ENCODE measurements around the gene DMBT1.

The DMBT1 gene

DNA sequence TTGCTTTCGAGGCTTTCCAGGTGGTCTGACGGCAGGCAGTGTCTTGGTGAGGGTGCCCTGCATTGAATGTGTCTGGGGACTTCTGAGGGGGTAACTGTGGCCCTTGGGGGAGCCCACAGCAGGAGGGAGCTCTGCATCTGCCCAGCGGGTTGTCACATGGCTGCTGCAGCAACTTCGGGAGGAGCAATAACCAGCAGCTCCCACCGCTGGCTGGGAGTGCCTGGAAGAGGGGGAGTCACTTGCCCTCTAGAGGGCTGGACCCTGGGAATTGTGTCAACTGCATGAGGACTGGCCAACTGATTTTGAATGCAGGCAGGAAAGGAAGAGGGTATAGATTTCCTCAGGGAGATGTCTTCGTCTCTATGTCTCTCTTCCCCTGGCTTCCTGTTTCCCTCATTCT lies 112.7 kb downstream of the DMBT1 start:
- DNase-seq (ENCODE audit: low spot score), result no peak

DNA sequence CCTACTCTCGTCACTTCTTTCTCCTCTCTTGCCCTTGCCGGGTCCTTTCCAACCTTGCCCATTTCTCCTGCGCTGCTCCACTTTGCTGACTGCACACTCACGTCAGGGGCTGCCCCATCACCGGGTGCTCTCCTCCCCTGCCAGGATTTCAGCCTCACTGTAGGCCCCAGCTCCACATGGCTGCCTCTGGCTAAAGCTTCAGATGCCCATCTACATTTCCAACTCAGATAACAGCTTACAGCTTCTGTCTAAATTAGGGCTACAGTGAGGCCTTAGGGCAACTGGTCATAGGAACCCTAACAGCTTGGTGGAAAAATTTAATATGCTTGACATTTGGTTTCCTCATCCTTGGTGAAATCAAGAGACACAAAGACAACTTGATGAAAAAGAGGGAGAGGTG lies 113.2 kb downstream of the DMBT1 start:
- no peak for DNase-seq (ENCODE audit: low spot score)

DNA sequence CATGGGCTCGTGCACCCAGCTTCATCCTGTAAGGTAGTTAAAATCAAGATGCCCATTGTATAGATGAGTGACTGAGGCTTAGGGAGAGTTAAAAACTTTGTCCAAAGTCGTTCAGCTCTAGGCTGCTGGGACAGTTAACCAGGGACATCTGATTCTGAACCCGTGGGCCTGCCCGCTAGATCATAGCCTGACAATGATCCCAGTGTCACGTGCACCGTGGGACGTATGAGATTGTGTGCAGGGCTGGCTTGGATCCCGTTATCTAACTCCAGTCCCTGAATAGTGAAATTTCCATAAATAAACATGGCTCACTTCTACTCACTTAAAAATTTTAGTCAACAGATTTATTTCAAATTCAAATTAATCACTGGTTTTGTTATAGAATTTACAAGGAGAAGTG lies 114.2 kb downstream of the DMBT1 start:
- DNase-seq (ENCODE audit: low spot score), result no peak

DNA sequence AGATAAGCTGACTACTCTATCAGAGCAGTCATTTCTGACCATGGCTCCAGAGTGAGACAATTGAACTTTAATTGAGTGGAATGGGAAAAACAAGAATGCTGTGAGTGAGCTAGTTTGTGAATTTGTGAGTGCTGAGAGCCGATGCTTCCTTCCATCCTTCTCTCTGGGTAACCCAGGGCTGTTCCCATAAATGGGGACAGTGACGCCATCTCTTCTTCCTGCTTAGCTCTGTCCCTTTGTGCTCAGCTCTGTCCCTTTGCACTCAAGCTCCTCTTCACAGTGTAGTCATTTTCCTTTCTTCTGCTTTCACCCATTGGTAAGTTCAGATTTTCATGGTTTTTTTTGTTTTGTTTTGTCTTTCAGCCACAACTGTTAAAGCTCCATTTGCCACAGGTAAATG lies 114.7 kb downstream of the DMBT1 start:
- no peak for DNase-seq (ENCODE audit: low spot score)

DNA sequence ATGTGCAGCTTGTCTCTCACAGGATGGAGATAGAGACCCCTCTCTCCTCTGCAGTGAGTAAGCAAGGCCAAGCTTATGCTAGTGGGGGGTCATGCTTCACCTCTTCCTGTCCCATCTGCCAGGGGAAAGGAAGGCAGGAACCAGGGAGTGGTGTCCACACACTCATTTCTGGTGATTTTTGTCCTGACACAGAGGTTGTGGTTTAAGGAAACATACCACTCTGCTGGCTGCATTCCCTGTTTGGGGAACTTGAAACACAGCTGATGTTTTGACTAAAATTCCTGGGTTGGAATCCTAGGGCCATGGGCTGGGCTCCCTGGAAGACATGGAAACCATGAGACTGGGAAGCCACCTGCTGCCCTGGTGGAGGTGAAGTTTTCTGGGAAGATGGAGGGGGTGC lies 117.7 kb downstream of the DMBT1 start:
- DNase-seq (ENCODE audit: low spot score), result no peak

DNA sequence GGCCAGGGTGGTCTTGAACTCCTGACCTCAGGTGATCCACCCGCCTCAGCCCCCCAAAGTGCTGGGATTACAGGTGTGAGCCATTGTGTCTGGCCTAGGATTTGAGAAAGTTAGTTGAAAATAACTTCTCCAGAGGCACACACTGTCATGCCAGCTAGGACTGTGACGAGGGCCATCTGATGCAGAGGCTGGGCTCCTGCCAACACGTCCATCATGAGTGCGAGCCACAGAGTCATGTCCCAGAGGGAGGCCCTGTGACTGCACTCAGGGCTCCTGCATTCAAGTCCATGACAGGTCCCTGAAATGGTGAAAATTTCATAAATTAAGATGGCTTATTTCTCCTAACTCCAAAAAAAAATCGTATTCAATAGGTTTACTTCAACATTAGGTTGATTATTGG lies 122.0 kb downstream of the DMBT1 start:
- DNase-seq (ENCODE audit: low spot score), result no peak

DNA sequence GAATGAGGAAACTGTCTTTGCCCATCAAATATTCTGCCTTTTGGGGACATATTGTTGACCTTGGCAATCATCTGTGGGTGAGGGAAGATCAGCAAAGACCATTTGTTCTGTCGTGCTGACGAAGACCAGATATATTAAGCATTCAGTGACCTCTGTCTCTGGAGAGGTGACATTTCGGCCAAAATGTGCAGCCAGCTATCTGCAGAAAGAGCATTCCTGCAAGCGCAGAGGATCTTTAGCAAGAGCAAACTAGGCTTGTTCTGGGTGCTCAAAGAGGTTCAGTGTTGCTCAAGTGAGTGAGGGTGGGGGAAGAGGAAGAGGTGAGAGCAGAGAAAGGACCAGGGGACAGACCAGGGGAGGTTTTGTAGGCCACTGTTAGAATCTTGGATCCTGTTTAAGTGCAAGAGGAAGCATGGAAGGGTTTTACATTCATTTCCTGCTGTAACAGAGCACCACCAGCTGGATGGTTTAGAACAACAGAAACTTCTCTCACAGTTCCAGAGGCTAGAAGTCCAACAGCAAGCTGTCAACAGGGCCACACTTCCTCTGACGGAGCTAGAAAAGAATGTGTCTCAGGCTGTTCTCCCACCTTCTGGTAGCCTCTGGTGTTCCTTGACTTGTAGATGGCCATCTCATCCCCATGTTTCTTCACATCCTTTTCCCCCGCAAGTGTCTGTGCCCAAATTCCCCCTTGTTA lies 127.9 kb downstream of the DMBT1 start:
- DNase-seq (ENCODE audit: low spot score), result peak; percentile 8

DNA sequence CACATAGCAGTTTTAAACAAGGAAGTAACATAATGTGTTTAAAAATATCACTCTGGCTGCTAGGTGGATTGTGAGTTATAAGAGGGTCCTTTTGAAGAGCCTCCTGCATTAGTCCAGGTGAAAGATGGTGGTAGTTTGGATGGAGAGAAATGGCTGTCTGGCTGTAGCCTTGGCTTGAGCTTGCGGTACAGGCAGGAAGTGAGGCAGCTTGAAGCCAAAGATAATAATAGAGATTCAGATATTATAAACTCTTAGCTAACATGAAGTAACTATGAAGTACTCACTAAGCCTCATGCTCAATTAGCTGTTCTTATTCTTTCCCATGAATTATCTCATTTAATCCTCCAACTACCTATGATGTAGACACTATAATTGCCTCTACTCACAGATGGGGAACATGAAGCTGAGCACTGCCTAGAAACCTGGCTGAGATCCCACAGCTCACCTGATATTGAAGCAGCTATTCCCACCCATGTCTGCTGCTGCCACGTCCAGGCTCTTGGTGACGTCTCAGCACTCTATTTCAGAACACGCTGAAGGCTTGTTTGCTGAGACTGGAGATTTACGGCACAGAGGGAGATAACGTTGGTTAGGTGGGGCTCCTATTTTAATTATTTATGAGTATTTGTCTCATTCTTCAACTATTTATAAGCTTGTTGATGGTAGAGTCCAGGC lies 128.7 kb downstream of the DMBT1 start:
- DNase-seq (ENCODE audit: low spot score), result no peak

DNA sequence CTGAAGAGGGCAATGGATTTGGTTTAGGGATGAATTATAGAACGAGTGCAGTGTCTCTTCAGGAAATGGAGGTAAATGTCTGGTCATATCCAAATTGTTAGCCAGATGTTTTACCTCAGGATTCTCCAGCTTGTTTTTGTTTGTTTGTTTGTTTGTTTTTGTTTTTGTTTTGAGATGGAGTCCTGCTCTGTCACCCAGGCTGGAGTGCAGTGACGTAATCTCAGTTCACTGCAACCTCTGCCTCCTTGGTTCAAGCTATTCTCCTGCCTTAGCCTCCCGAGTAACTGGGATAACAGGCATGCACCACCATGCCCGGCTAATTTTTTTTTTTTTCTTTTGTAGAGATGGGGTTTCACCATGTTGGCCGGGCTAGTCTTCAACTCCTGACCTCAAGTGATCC lies 132.2 kb downstream of the DMBT1 start:
- no peak for DNase-seq (ENCODE audit: low spot score)

Data from kidney tubule cell (primary cell).